ENCODE results near the gene ULK4. TPM values are rescaled to one million over a fixed set of nuclear protein-coding genes. Genes with fewer than 3 reads are reported as not detected.
"Not testable (repeated sequence)": the region's sequence is repeated elsewhere in the genome, so short reads cannot be mapped to it uniquely, and the experiment has no call there.

The ULK4 gene
- total RNA-seq, 1 donor from 2014 or later: 13.3 TPM

DNA sequence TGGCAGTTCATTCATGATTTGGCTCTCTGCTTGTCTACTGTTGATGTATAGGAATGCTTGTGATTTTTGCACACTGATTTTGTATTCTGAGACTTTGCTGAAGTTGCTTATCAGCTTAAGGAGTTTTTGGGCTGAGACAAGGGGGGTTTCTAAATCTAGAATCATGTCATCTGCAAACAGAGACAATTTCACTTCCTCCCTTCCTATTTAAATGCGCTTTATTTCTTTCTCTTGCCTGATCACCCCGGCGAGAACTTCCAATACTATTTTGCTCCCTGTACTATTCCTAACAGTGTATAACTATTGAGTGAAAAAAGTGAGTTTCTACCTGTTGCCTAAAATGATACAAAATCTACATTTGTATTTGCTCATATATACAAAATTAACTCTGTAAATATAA lies 128.3 kb downstream of the ULK4 start:
- intact Hi-C loops (cut with DNase I): no loop called here
- no peak for ATAC-seq
- DNase-seq (ENCODE audit: low spot score): no peak

GRCh38 chr3:41819236-41819635 lies 142.7 kb downstream of the ULK4 start:
- DNase-seq (ENCODE audit: low spot score): no peak
- no peak for ATAC-seq
- intact Hi-C loops (cut with DNase I): no loop called here

GRCh38 chr3:41808618-41809017 lies 153.3 kb downstream of the ULK4 start:
- intact Hi-C loops (cut with DNase I): no loop called here
- ATAC-seq: no peak

DNA sequence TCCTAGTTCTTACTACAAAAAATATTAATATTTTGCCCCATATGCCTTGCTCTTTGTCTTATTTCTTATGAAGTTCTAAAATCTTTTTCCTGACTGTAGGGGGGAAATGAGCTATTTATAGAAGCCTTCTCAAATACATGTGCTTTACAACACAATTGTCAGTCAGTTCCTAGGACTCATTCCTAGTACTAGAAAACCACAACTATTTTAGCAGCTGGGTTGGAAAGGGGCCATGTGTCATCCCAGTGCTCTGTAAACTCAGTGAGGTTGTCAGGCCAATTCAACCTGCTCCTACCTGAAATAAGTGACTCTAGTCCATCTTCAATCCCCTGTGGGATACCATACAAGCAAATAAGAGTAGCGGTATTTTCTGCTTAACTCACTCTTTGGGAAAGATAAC lies 153.8 kb downstream of the ULK4 start:
- DNase-seq (ENCODE audit: low spot score): no peak
- ATAC-seq: peak; percentile 38
- intact Hi-C loops (cut with DNase I): no loop called here

More at GRCh38 chr3:41808618-41809017, 153.3 kb downstream of the ULK4 start:
- no peak for DNase-seq (ENCODE audit: low spot score)

- ATAC-seq (no peak), DNase-seq (ENCODE audit: low spot score) (no peak)
- intact Hi-C loops (cut with DNase I): no loop called here
Measured at GRCh38 chr3:41794748-41795589, 166.9 kb downstream of the ULK4 start.

DNA sequence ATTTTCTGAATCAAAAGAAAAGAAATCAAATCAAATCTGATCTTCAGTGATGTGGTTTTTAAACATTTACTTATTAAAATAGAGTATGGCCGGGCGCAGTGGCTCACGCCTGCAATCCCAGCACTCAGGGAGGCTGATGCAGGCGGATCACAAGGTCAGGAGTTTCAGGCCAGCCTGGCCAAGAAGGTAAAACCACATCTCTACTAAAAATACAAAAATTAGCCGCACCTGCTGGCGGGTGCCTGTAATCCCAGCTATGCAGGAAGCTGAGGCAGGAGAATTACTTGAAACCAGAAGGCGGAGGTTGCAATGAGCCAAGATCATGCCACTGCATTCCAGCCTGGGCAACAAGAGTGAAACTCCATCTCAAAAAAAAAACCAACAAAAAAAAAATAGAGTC lies 169.1 kb downstream of the ULK4 start:
- intact Hi-C loops (cut with DNase I): no loop called here
- ATAC-seq (no peak), DNase-seq (ENCODE audit: low spot score) (no peak)

DNA sequence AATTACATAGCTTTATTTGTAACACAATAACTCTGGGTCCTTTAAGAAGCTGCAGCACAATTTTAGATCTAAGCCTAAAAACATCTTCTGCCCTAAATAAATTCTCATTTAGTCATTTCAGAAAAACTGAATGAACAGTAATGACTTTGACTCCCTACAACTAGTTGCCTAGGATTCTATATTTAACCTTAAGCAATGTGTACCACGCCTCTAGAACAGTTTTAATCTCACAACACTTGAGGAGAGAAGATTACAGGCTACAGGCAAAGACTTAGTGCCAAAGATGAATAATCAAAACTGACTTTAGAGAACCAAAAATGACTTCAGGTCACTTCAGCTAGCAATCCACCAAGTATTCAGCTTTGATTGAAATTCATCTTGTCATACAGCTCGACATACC lies 192.8 kb downstream of the ULK4 start:
- intact Hi-C loops (cut with DNase I): no loop called here
- DNase-seq (ENCODE audit: low spot score) (no peak), ATAC-seq (no peak)

- intact Hi-C loops (cut with DNase I): no loop called here
- ATAC-seq: no peak
- DNase-seq (ENCODE audit: low spot score): no peak
Measured at GRCh38 chr3:41768363-41768762, 193.5 kb downstream of the ULK4 start.

- ATAC-seq; DNase-seq (ENCODE audit: low spot score); intact Hi-C loops (cut with DNase I): not testable (repeated sequence)
Measured at GRCh38 chr3:41762867-41763266, 199.0 kb downstream of the ULK4 start.

DNA sequence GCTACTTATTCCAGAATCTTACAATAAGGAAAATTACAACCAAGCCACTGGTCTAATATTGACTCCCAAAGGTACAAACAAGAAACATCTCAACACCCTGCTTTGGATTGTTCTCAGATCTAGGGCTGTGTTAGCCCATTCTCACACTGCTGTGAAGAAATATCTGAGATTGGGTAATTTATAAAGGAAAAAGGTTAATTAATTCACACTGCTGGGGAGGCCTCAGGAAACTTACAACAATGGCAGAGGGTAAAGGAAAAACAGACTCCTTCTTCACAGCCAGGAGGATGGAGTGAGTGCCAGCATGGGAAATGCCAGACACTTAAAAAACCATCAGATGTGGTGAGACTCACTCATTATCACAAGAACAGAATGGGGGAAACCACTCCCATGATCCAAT lies 208.3 kb downstream of the ULK4 start:
- no peak for DNase-seq (ENCODE audit: low spot score)
- intact Hi-C loops (cut with DNase I): no loop called here
- no peak for ATAC-seq

DNA sequence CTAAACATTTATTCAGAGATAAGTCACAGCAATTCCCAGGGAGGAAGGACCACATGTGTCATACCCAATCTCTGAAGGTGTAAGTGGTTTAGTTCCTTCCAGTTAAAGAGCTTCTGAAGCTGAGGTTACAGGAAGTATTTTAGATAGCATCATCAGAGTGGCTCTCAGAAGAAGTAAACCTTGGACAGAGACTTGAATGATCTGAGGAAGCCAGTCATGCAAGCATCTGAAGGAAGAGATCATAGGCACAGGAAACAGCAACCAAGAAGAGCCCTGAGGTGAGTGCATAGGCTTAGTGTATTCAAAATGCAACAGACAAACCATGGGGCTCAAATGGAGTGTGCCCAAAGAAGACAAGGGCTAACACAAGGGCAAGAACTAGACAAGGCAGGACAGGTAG lies 210.3 kb downstream of the ULK4 start:
- DNase-seq (ENCODE audit: low spot score): no peak
- intact Hi-C loops (cut with DNase I): no loop called here
- no peak for ATAC-seq

DNA sequence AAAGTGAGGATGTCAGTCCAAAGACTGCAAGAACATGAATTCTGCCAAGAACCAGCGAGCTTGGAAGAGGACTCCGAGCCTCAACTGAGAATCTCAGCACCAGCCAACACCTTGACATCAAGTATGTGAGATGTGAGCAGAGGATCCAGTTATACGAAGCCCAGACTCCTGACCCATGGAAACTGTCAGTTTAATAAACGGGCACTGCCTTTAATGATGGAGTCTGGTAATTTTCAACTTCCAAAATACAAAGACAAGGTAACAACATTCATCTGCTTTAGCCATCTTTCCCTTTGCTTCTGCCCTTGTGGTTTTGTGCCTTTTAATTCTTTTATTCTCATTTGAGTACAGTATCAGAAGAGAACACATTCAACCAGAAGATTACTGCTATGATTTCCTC lies 211.9 kb downstream of the ULK4 start:
- no peak for ATAC-seq
- intact Hi-C loops (cut with DNase I): no loop called here
- DNase-seq (ENCODE audit: low spot score): no peak

- DNase-seq (ENCODE audit: low spot score) (no peak), ATAC-seq (no peak)
- intact Hi-C loops (cut with DNase I): no loop called here
Measured at GRCh38 chr3:41746215-41746614, 215.7 kb downstream of the ULK4 start.

DNA sequence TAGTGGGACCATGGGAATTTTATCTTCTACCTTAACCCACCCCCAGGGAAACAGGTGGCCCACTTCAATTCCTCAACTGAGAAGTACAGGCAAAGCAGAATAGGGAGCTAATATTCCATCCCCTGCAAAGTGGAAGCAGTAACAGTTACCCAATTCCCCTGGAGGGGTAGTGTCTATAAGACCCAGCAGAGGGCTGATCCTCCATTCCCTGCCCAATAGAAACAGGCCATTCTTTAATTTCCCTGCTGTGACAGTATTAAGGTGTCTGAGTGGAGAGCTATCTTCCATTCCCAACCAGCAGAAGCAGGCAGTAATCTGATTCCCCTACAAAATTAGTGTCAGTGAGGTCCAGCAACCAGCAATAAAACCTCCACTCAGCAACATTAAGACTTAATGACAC lies 219.8 kb downstream of the ULK4 start:
- no peak for DNase-seq (ENCODE audit: low spot score)
- intact Hi-C loops (cut with DNase I): no loop called here
- ATAC-seq: no peak

DNA sequence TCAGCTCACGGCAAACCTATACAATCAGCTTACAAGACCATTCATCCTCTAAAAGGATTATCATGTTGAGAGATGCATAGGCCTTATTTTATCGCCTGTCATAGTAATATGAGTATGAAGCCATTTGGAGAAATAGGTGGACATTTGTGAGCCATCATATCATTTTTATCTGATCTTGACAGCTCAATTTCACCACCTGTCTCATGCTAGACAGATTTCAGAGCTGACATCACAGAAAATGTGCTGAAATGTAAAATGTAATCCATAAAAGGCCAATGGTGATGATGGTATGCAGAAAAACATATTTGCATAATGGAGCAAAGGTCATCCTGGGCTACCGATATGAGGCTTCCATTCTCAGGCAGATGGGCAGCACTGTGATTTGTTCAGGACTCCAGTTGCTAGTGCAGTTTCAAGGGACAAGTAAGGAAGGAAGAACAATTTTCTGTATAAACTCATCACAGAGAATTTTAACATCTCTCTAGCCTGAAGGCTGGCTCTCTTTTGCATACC lies 221.5 kb downstream of the ULK4 start:
- intact Hi-C loops (cut with DNase I): no loop called here
- DNase-seq (ENCODE audit: low spot score): no peak
- ATAC-seq: no peak

DNA sequence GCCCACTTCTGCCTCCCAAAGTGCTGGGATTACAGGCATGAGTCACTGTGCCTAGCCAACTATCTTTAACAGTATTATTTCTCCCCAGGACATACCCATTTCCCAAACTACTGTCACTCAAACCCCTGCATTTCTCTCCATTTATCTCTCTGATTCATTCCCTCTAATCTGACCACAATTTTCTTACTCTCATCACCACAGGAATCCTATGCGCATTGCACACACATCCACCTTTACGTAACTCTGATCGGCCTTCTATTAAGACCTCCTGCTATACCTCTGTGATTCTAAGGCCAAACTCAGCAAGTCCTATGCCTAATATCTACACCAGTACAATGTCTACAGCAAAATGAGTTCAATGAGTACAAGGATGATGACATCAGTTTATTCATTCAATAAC lies 235.0 kb downstream of the ULK4 start:
- ATAC-seq: no peak
- no peak for DNase-seq (ENCODE audit: low spot score)
- intact Hi-C loops (cut with DNase I): no loop called here

- no peak for ATAC-seq
- intact Hi-C loops (cut with DNase I): no loop called here
- no peak for DNase-seq (ENCODE audit: low spot score)
Measured at GRCh38 chr3:41717641-41718040, 244.3 kb downstream of the ULK4 start.

DNA sequence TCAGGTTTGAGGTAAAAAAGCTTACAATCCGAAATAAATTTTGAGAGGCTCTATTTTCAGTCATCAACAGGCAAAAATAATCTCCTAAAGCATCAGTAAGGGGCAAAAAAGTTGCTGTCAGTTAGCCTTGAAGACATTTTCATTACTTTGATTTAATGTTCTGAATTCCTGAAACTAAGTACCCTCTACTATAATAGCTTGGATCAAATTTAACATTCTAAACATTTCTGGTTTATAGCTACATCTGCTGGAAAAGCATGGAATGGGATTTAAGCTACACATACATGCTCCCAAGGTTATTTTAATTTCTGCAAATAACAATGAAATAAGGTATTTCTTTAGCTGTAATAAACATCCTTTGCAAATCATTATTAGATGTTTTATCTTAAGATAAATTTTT lies 245.4 kb downstream of the ULK4 start:
- intact Hi-C loops (cut with DNase I): no loop called here
- ATAC-seq (no peak), DNase-seq (ENCODE audit: low spot score) (no peak)

DNA sequence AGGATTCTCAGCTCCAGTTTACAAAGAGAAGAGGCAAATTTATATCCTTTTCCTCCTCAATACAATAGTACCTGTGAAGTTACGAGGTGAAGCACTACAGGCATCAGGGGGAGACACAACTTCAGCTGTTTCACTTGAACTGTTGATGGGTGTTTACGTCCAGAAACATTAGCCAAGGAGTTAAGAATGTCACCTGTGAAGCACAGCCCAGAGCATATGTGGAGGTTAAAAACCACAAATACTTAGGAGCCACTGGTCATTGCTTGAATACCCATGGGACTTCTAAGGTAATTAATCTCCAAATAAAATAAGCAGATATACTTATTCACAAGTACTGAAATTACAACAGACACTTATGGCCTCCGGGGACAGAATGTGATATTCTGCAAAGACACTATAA lies 246.5 kb downstream of the ULK4 start:
- intact Hi-C loops (cut with DNase I): no loop called here
- ATAC-seq: no peak
- no peak for DNase-seq (ENCODE audit: low spot score)

- intact Hi-C loops (cut with DNase I): no loop called here
- DNase-seq (ENCODE audit: low spot score): no peak
- ATAC-seq: peak; percentile 66
Measured at GRCh38 chr3:41711651-41712050, 250.3 kb downstream of the ULK4 start.
